Measurements from ENCODE around the gene ARMC2. TPM values are rescaled to one million over a fixed set of nuclear protein-coding genes. Genes with fewer than 3 reads are reported as not detected.
"Not testable (repeated sequence)": the region's sequence is repeated elsewhere in the genome, so short reads cannot be mapped to it uniquely, and the experiment has no call there.

Gene ARMC2
- polyA plus RNA-seq, 3 donors = 1.7 to 7.4 (median 3.5) TPM

- no peaks in the 10 kb centered on the region for H4K20me1 ChIP-seq (ENCODE audit: insufficient read depth, low read length)
- Mint-ChIP-seq H3K4me3 (no peak overlapping the region), H3K27me3 (ENCODE audit: low read depth in 3 of 3) (no peaks in the 10 kb centered on the region), H3K4me1 (peaks cover 32% of the 10 kb centered on the region), H3K27ac (no peak overlapping the region), H3K36me3 (peaks cover 37 to 45% of the 10 kb centered on the region in 2 donors), H3K9me3 (peaks cover 3 to 17% (median 13%) of the 10 kb centered on the region in 7 donors)
- H3K4me2 ChIP-seq (replicated peaks; ENCODE audit: extremely low read depth, low read length, poor library complexity, severe bottlenecking) = no peak overlapping the region
- intact Hi-C loops (cut with micrococcal nuclease) = no loop called here
- peaks cover 11% of the 10 kb centered on the region for H3K79me2 ChIP-seq (ENCODE audit: insufficient read depth, low read length)
- no peak for TF ChIP-seq CTCF (IDR thresholded peaks at IDR 0.05)
- H3K27ac ChIP-seq (ENCODE audit: low read depth in 1 of 2, low read length in 2 of 2) = no peak overlapping the region
- no peak overlapping the region for H2AFZ ChIP-seq (ENCODE audit: insufficient read depth, low read depth, low read length, poor library complexity, severe bottlenecking)
- H3K36me3 ChIP-seq (replicated peaks in 1 of 2; ENCODE audit: control insufficient read depth in 1 of 2, insufficient read depth in 2 of 2, low read length in 2 of 2) = peaks cover 13 to 38% of the 10 kb centered on the region in 2 donors
- peaks cover 30 to 37% of the 10 kb centered on the region in 2 donors for H3K4me1 ChIP-seq (ENCODE audit: control insufficient read depth in 1 of 2, insufficient read depth in 2 of 2, low read length in 2 of 2)
- peaks cover 4 to 15% of the 10 kb centered on the region in 2 donors for H3K9me3 ChIP-seq (replicated peaks in 1 of 2; ENCODE audit: control insufficient read depth in 1 of 2, insufficient read depth in 1 of 2, low read length in 2 of 2)
- no peak overlapping the region for H3K4me3 ChIP-seq (replicated peaks in 1 of 3; ENCODE audit: low read depth in 2 of 3, low read length in 3 of 3)
- H3K27me3 ChIP-seq (ENCODE audit: control insufficient read depth in 2 of 2, insufficient read depth in 2 of 2, low read length in 2 of 2) = no peaks in the 10 kb centered on the region
- DNase-seq = no peak
- no peak overlapping the region for H3K9ac ChIP-seq (ENCODE audit: insufficient read depth, low read length, poor library complexity, severe bottlenecking)
These were observed 4.9 kb downstream of the ARMC2 start for GRCh38 chr6:108853077-108853476.

GRCh38 chr6:108862479-108863191, 14.4 kb downstream of the ARMC2 start:
- H3K9me3 Mint-ChIP-seq = peaks cover 0 to 2% (median under 1%) of the 10 kb centered on the region in 7 donors
- Histone ChIP-seq H3K9ac (ENCODE audit: insufficient read depth, low read length, poor library complexity, severe bottlenecking) (no peak overlapping the region), H3K4me3 (replicated peaks in 1 of 3; ENCODE audit: low read depth in 2 of 3, low read length in 3 of 3) (peak overlapping the region in 1 of 3 experiments; percentile 10), H2AFZ (ENCODE audit: insufficient read depth, low read depth, low read length, poor library complexity, severe bottlenecking) (peak overlapping the region; percentile 50), H3K36me3 (replicated peaks in 1 of 2; ENCODE audit: control insufficient read depth in 1 of 2, insufficient read depth in 2 of 2, low read length in 2 of 2) (peaks cover 7 to 19% of the 10 kb centered on the region in 2 donors), H3K79me2 (ENCODE audit: insufficient read depth, low read length) (no peaks in the 10 kb centered on the region), H4K20me1 (ENCODE audit: insufficient read depth, low read length) (no peaks in the 10 kb centered on the region), H3K27me3 (ENCODE audit: control insufficient read depth in 2 of 2, insufficient read depth in 2 of 2, low read length in 2 of 2) (no peaks in the 10 kb centered on the region), H3K4me1 (ENCODE audit: control insufficient read depth in 1 of 2, insufficient read depth in 2 of 2, low read length in 2 of 2) (peaks cover 21 to 23% of the 10 kb centered on the region in 2 donors), H3K9me3 (replicated peaks in 1 of 2; ENCODE audit: control insufficient read depth in 1 of 2, insufficient read depth in 1 of 2, low read length in 2 of 2) (peaks cover 0 to 1% of the 10 kb centered on the region in 2 donors), H3K27ac (ENCODE audit: low read depth in 1 of 2, low read length in 2 of 2) (peak overlapping the region; percentile 32 to 76), H3K4me2 (replicated peaks; ENCODE audit: extremely low read depth, low read length, poor library complexity, severe bottlenecking) (peak overlapping the region; percentile 14)
- H3K4me3 Mint-ChIP-seq = peak overlapping the region in 1 of 2 donors; percentile 67
- H3K27me3 Mint-ChIP-seq (ENCODE audit: low read depth in 3 of 3) = peaks cover 0 to 2% (median 0%) of the 10 kb centered on the region in 3 donors
- no peak for TF ChIP-seq CTCF (IDR thresholded peaks at IDR 0.05)
- DNase-seq = peak; percentile 73 to 86 (median 80)
- WGBS (ENCODE audit: insufficient coverage) = 0% methylated on average over 2 of the region's 4 CpGs
- peaks cover 30% of the 10 kb centered on the region for H3K4me1 Mint-ChIP-seq
- peak overlapping the region; percentile 88 to 95 (median 91) for H3K27ac Mint-ChIP-seq
- H3K36me3 Mint-ChIP-seq = peaks cover 29 to 35% of the 10 kb centered on the region in 2 donors
- intact Hi-C loops (cut with micrococcal nuclease) = no loop called here

GRCh38 chr6:108865751-108866286, 17.6 kb downstream of the ARMC2 start:
- H3K27ac ChIP-seq (ENCODE audit: low read depth in 1 of 2, low read length in 2 of 2); H3K27me3 ChIP-seq (ENCODE audit: control insufficient read depth in 2 of 2, insufficient read depth in 2 of 2, low read length in 2 of 2); H3K79me2 ChIP-seq (ENCODE audit: insufficient read depth, low read length); H2AFZ ChIP-seq (ENCODE audit: insufficient read depth, low read depth, low read length, poor library complexity, severe bottlenecking); H3K9me3 ChIP-seq (replicated peaks in 1 of 2; ENCODE audit: control insufficient read depth in 1 of 2, insufficient read depth in 1 of 2, low read length in 2 of 2); intact Hi-C loops (cut with micrococcal nuclease); H3K4me3 ChIP-seq (replicated peaks in 1 of 3; ENCODE audit: low read depth in 2 of 3, low read length in 3 of 3); H3K9me3 Mint-ChIP-seq; H3K4me2 ChIP-seq (replicated peaks; ENCODE audit: extremely low read depth, low read length, poor library complexity, severe bottlenecking); H4K20me1 ChIP-seq (ENCODE audit: insufficient read depth, low read length); H3K4me3 Mint-ChIP-seq; H3K27me3 Mint-ChIP-seq (ENCODE audit: low read depth in 3 of 3); DNase-seq; H3K9ac ChIP-seq (ENCODE audit: insufficient read depth, low read length, poor library complexity, severe bottlenecking): not testable (repeated sequence)
- peaks cover 21 to 23% of the 10 kb centered on the region in 2 donors for H3K4me1 ChIP-seq (ENCODE audit: control insufficient read depth in 1 of 2, insufficient read depth in 2 of 2, low read length in 2 of 2)
- peaks cover 30 to 34% of the 10 kb centered on the region in 2 donors for H3K36me3 Mint-ChIP-seq
- peak overlapping the region in 2 of 7 donors; percentile 46 to 78 for H3K27ac Mint-ChIP-seq
- H3K36me3 ChIP-seq (replicated peaks in 1 of 2; ENCODE audit: control insufficient read depth in 1 of 2, insufficient read depth in 2 of 2, low read length in 2 of 2) = peaks cover 0 to 20% of the 10 kb centered on the region in 2 donors
- no CpG with 5 or more reads among the region's 2 CpGs for WGBS (ENCODE audit: insufficient coverage)
- peaks cover 26% of the 10 kb centered on the region for H3K4me1 Mint-ChIP-seq

Data from CD14-positive monocyte (primary cell).